ENCODE measurements around the gene BCL6B. TPM values are rescaled to one million over a fixed set of nuclear protein-coding genes. Genes with fewer than 3 reads are reported as not detected.
A peak's percentile ranks its signal among the peaks of the same experiment; 100 is the strongest.

The BCL6B gene
- total and polyA plus RNA-seq, 10 of the 15 experiments (the other 5 are each of a cell fraction or from before 2014, with no cell fraction given) = 0.06 to 0.85 (median 0.11) TPM; not detected in 1

DNA sequence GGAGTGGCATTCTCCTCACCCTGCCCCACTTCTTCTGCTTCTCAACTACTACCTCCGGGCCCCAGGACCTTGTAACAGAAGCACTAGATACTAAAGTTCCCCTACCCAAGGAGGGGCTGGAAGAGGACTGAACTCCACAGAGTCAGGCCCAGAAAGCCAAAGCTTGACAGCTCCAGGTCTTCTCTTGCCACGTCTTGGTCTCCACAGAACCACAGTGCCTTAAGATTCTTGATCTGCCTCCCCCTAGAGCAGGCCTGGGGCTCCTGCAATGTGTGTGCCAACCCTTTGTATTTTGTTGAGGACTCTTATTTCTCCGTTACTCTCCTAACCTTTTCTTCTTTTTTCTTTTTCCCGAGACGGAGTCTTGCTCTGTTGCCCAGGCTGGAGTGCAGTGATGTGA lies 17.0 kb downstream of the BCL6B start:
- H3K79me2 ChIP-seq (ENCODE audit: control insufficient read depth, insufficient read depth, low read length) = peaks cover 16% of the 10 kb centered on the region
- H3K9ac ChIP-seq (ENCODE audit: control insufficient read depth, insufficient read depth, low read length) = peak overlapping the region; percentile 4; the same call in 1 of the 2 replicates
- ChIA-PET CTCF (interaction anchor here (0.9 to 21.9 kb wide), 4 partner anchors 18 to 196 kb away, joined by 3 to 590 read pairs (median 4); no protein-coding TSS in a partner anchor), SMC1A (ENCODE audit: uncharacterized antibody, unreplicated experiment) (interaction anchor here (0.9 kb wide), 1 partner anchor 13 kb away, joined by 3 read pairs; no protein-coding TSS in a partner anchor), RAD21 (ENCODE audit: unreplicated experiment) (interaction anchor here (0.6 to 2.1 kb wide), 3 partner anchors 12 to 93 kb away, joined by 3 to 8 read pairs (median 4); a partner anchor contains a TSS), POLR2A (interaction anchor here (0.6 to 1.0 kb wide), 3 partner anchors 21 to 203 kb away, joined by 3 read pairs; partner anchors contain the start of gene GABARAP)
- 73% methylated on average over 5 of the region's 5 CpGs for WGBS (ENCODE audit: insufficient coverage, insufficient replicate concordance, low lambda C conversion rate, missing lambda C conversion rate)
- no peak overlapping the region for H3K4me3 ChIP-seq
- TF ChIP-seq PAX5 (IDR thresholded peaks at IDR 0.05; ENCODE audit: borderline replicate concordance, low read depth, low read length) (no peak), PKNOX1 (IDR thresholded peaks at IDR 0.05) (no peak), CEBPB (IDR thresholded peaks at IDR 0.05; ENCODE audit: borderline replicate concordance in 1 of 2, low read depth in 2 of 2, low read length in 2 of 2) (no peak), MYC (IDR thresholded peaks at IDR 0.05; ENCODE audit: insufficient read depth, insufficient read length, insufficient replicate concordance, low read length, severe bottlenecking) (no peak), WRNIP1 (IDR thresholded peaks at IDR 0.05; ENCODE audit: borderline replicate concordance, low read depth, low read length) (no peak), NFIC (IDR thresholded peaks at IDR 0.05; ENCODE audit: low read depth, low read length) (no peak), ZNF24 (IDR thresholded peaks at IDR 0.05) (no peak), PAX8 (IDR thresholded peaks at IDR 0.05) (no peak)
- TF ChIP-seq, protein P1, sequence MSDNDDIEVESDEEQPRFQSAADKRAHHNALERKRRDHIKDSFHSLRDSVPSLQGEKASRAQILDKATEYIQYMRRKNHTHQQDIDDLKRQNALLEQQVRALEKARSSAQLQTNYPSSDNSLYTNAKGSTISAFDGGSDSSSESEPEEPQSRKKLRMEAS (IDR thresholded peaks at IDR 0.05; ENCODE audit: low read depth, low read length) = no peak
- FAIRE-seq (no peak), ATAC-seq (no peak), DNase-seq (ENCODE audit: low read depth, low spot score) (no peak)
- 0 out of 2 replicates have a peak overlapping the region, but pooled peaks have one; percentile 44 for H3K27ac ChIP-seq (ENCODE audit: control insufficient read depth, insufficient read depth)
- H3K4me1 ChIP-seq (ENCODE audit: control insufficient read depth, insufficient read depth, low read length) = peaks cover 21% of the 10 kb centered on the region
- H4K20me1 ChIP-seq (ENCODE audit: control insufficient read depth, insufficient read depth) = no peaks in the 10 kb centered on the region
- BruUV-seq (replicated peaks) = no TSS peak
- H2AFZ ChIP-seq (ENCODE audit: control insufficient read depth, low read depth, low read length) = no peak overlapping the region
- in situ Hi-C loops (cut with MboI) = loop anchor here (5.0 to 25.0 kb wide), 2 partner anchors 257 to 522 kb away; partner anchors contain the start of genes SENP3 and TNFSF13
- no peaks in the 10 kb centered on the region; a peak in 1 of 4 replicates for H3K36me3 ChIP-seq (ENCODE audit: control insufficient read depth in 2 of 2, insufficient read depth in 2 of 2, low read length in 1 of 2)
- no peaks in the 10 kb centered on the region for H3K9me3 ChIP-seq (replicated peaks; ENCODE audit: control insufficient read depth, insufficient read depth, low read length)
- H3K4me2 ChIP-seq (ENCODE audit: control insufficient read depth, insufficient read depth) = peak overlapping the region; percentile 17; the same call in 1 of the 2 replicates
- intact Hi-C loops (cut with micrococcal nuclease; ENCODE audit: unreplicated experiment) = loop anchor here (10.0 kb wide), 1 partner anchor 395 kb away; the partner anchor contains the start of genes FGF11 and TMEM102
- H3K27me3 ChIP-seq (replicated peaks in 1 of 2; ENCODE audit: control insufficient read depth in 2 of 2, insufficient read depth in 2 of 2, low read length in 1 of 2) = peaks cover 0 to 2% of the 10 kb centered on the region in 2 experiments; a peak in 2 of 4 replicates

All from GM12878 (cell line).